ENCODE measurements around the gene PPIF. TPM values are rescaled to one million over a fixed set of nuclear protein-coding genes. Genes with fewer than 3 reads are reported as not detected.
A peak's percentile ranks its signal among the peaks of the same experiment; 100 is the strongest.

The PPIF gene
- total and polyA plus RNA-seq, 2 of the 13 experiments (the other 11 are each of a cell fraction or from before 2014, with no cell fraction given) = 147 to 157 TPM

- TF ChIP-seq, protein P1, sequence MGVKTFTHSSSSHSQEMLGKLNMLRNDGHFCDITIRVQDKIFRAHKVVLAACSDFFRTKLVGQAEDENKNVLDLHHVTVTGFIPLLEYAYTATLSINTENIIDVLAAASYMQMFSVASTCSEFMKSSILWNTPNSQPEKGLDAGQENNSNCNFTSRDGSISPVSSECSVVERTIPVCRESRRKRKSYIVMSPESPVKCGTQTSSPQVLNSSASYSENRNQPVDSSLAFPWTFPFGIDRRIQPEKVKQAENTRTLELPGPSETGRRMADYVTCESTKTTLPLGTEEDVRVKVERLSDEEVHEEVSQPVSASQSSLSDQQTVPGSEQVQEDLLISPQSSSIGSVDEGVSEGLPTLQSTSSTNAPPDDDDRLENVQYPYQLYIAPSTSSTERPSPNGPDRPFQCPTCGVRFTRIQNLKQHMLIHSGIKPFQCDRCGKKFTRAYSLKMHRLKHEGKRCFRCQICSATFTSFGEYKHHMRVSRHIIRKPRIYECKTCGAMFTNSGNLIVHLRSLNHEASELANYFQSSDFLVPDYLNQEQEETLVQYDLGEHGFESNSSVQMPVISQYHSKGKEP (CRISPR knock-in tag; IDR thresholded peaks at IDR 0.05) = 0 out of 2 replicates have a peak, but pooled peaks have one; percentile 30
- TF ChIP-seq ZNF691 (CRISPR knock-in tag; IDR thresholded peaks at IDR 0.05; ENCODE audit: borderline replicate concordance, low read depth) (peak; percentile 93; the same call in 1 of the 2 replicates), ZNF501 (CRISPR knock-in tag; IDR thresholded peaks at IDR 0.05) (peak; percentile 86), ZNF530 (CRISPR knock-in tag; IDR thresholded peaks at IDR 0.05; ENCODE audit: low read depth) (no peak), ZNF746 (CRISPR knock-in tag; IDR thresholded peaks at IDR 0.05) (peak; percentile 83; the same call in 1 of the 2 replicates), PLRG1 (conservative IDR thresholded peaks at IDR 0.05) (no peak), ZFP91 (CRISPR knock-in tag; IDR thresholded peaks at IDR 0.05; ENCODE audit: borderline replicate concordance) (peak; percentile 92; the same call in 1 of the 2 replicates), ELF3 (CRISPR knock-in tag; IDR thresholded peaks at IDR 0.05) (peak; percentile 87), GPBP1L1 (CRISPR knock-in tag; IDR thresholded peaks at IDR 0.05) (no peak)
- TF ChIP-seq, protein P2, sequence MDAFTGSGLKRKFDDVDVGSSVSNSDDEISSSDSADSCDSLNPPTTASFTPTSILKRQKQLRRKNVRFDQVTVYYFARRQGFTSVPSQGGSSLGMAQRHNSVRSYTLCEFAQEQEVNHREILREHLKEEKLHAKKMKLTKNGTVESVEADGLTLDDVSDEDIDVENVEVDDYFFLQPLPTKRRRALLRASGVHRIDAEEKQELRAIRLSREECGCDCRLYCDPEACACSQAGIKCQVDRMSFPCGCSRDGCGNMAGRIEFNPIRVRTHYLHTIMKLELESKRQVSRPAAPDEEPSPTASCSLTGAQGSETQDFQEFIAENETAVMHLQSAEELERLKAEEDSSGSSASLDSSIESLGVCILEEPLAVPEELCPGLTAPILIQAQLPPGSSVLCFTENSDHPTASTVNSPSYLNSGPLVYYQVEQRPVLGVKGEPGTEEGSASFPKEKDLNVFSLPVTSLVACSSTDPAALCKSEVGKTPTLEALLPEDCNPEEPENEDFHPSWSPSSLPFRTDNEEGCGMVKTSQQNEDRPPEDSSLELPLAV (CRISPR knock-in tag; conservative IDR thresholded peaks at IDR 0.05; ENCODE audit: low read depth) = no peak
- TF ChIP-seq, protein P3, sequence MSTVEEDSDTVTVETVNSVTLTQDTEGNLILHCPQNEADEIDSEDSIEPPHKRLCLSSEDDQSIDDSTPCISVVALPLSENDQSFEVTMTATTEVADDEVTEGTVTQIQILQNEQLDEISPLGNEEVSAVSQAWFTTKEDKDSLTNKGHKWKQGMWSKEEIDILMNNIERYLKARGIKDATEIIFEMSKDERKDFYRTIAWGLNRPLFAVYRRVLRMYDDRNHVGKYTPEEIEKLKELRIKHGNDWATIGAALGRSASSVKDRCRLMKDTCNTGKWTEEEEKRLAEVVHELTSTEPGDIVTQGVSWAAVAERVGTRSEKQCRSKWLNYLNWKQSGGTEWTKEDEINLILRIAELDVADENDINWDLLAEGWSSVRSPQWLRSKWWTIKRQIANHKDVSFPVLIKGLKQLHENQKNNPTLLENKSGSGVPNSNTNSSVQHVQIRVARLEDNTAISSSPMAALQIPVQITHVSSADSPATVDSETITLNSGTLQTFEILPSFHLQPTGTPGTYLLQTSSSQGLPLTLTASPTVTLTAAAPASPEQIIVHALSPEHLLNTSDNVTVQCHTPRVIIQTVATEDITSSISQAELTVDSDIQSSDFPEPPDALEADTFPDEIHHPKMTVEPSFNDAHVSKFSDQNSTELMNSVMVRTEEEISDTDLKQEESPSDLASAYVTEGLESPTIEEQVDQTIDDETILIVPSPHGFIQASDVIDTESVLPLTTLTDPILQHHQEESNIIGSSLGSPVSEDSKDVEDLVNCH (CRISPR knock-in tag; IDR thresholded peaks at IDR 0.05) = no peak
- TF ChIP-seq, protein P4, sequence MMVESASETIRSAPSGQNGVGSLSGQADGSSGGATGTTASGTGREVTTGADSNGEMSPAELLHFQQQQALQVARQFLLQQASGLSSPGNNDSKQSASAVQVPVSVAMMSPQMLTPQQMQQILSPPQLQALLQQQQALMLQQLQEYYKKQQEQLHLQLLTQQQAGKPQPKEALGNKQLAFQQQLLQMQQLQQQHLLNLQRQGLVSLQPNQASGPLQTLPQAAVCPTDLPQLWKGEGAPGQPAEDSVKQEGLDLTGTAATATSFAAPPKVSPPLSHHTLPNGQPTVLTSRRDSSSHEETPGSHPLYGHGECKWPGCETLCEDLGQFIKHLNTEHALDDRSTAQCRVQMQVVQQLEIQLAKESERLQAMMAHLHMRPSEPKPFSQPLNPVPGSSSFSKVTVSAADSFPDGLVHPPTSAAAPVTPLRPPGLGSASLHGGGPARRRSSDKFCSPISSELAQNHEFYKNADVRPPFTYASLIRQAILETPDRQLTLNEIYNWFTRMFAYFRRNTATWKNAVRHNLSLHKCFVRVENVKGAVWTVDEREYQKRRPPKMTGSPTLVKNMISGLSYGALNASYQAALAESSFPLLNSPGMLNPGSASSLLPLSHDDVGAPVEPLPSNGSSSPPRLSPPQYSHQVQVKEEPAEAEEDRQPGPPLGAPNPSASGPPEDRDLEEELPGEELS (CRISPR knock-in tag; IDR thresholded peaks at IDR 0.05) = peak; percentile 82
Measured at GRCh38 chr10:79335470-79336235, 11.6 kb upstream of the PPIF start (continued).

All from HepG2 (cell line).